SU-DHL-6 (cell line): ENCODE data around the gene TNKS1BP1.

Experiments
- H2AFZ ChIP-seq: fragments of 200-600 bp; sonication (generic); 2 replicates; pipeline ENCODE4 v1.6.1; 2014; ENCODE audit warnings: low read depth, mild to moderate bottlenecking, moderate library complexity, mixed read lengths, antibody characterized with exemption, low read length; ENCODE audit not compliant: severe bottlenecking
- H3F3A ChIP-seq: fragments of 200-600 bp; shearing (Covaris generic); 2 replicates; pipeline ENCODE4 v1.6.0; 2016; ENCODE audit warnings: antibody characterized with exemption, mild to moderate bottlenecking; ENCODE audit not compliant: insufficient read depth
- H3K27ac ChIP-seq: fragments of 200-600 bp; sonication (generic); 2 replicates; pipeline ENCODE4 v1.5.1; 2016; ENCODE audit warnings: low read depth, mild to moderate bottlenecking, low read length, moderate library complexity, mixed read lengths
- H3K27me3 ChIP-seq: fragments of 200-600 bp; sonication (generic), shearing (Covaris generic); 2 replicates; pipeline ENCODE4 v1.6.0; 2014; ENCODE audit warnings: mild to moderate bottlenecking, low read length
- H3K36me3 ChIP-seq: fragments of 200-600 bp; sonication (generic); 2 replicates; pipeline ENCODE4 v1.6.1; 2014; ENCODE audit warnings: mild to moderate bottlenecking, low read length, mixed read lengths
- H3K4me2 ChIP-seq: fragments of 300-600, 200-600 bp; shearing (Covaris generic), sonication (generic); 2 replicates; pipeline ENCODE4 v1.6.0; 2014; ENCODE audit warnings: low read length, low read depth, mild to moderate bottlenecking; ENCODE audit not compliant: poor library complexity, severe bottlenecking
- H3K4me3 ChIP-seq: fragments of 200-600 bp; sonication (generic); 2 replicates; pipeline ENCODE4 v1.5.1; 2014; ENCODE audit warnings: antibody characterized with exemption, low read length, mild to moderate bottlenecking, mixed read lengths; ENCODE audit not compliant: insufficient read depth, poor library complexity, severe bottlenecking
- H3K79me2 ChIP-seq: fragments of 200-600 bp; sonication (generic); 2 replicates; pipeline ENCODE4 v1.6.1; 2014; ENCODE audit warnings: mild to moderate bottlenecking, low read length, moderate library complexity; ENCODE audit not compliant: insufficient read depth
- H3K9ac ChIP-seq: fragments of 200-600 bp; sonication (generic); 2 replicates; pipeline ENCODE4 v1.7.0; 2014; ENCODE audit warnings: mild to moderate bottlenecking, low read length
- H3K9me2 ChIP-seq: fragments of 200-600 bp; sonication (generic); replicated peaks from 2 replicates; pipeline ENCODE4 v1.6.1; 2014; ENCODE audit warnings: low read length; ENCODE audit not compliant: insufficient read depth
- H3K9me3 ChIP-seq: fragments of 200-600 bp; sonication (generic); 2 replicates; pipeline ENCODE4 v1.6.1; 2014; ENCODE audit warnings: low read length, mixed read lengths; ENCODE audit not compliant: insufficient read depth
- H4K20me1 ChIP-seq: fragments of 200-600 bp; sonication (generic); 2 replicates; pipeline ENCODE4 v1.6.1; 2014; ENCODE audit warnings: low read depth, mild to moderate bottlenecking, antibody characterized with exemption, low read length, moderate library complexity, mixed read lengths
- CTCF ChIP-seq: fragments of 200-600 bp; sonication (generic); IDR thresholded peaks from one replicate; pipeline ENCODE4 v1.5.1; 2017; ENCODE audit warnings: antibody characterized with exemption, mild to moderate bottlenecking, low read length, moderate library complexity; ENCODE audit not compliant: insufficient read depth, poor library complexity, severe bottlenecking
- EZH2phosphoT487 ChIP-seq: fragments of 200-600 bp; sonication (generic), shearing (Covaris generic); conservative IDR thresholded peaks from 2 replicates; pipeline ENCODE4 v1.6.1; 2018; ENCODE audit warnings: mild to moderate bottlenecking, antibody characterized with exemption, low read length, moderate library complexity, mixed read lengths

Gene TNKS1BP1

GRCh38 chr11:57323855-57324153 is 948 bp downstream of the TNKS1BP1 start:
- no peak overlapping the region for H3K27ac ChIP-seq
- peak overlapping the region; percentile 61 for H3K4me2 ChIP-seq
- no peaks in the 10 kb centered on the region for H3K9me2 ChIP-seq
- no peak overlapping the region for H2AFZ ChIP-seq
- H3K4me3 ChIP-seq = peak overlapping the region; percentile 38
- TF ChIP-seq EZH2phosphoT487 = no peak
- H3K79me2 ChIP-seq = no peaks in the 10 kb centered on the region
- no peaks in the 10 kb centered on the region for H3K9me3 ChIP-seq
- peak overlapping the region; percentile 53; the same call in 1 of the 2 replicates for H3K9ac ChIP-seq
- no peaks in the 10 kb centered on the region for H3K27me3 ChIP-seq
- peaks cover 7% of the 10 kb centered on the region; the same call in 1 of the 2 replicates for H3K36me3 ChIP-seq
- no peaks in the 10 kb centered on the region for H4K20me1 ChIP-seq
- peaks cover 16% of the 10 kb centered on the region for H3F3A ChIP-seq

- no peaks in the 10 kb centered on the region for H3K79me2 ChIP-seq
- H3F3A ChIP-seq = peaks cover 16% of the 10 kb centered on the region
- H3K4me2 ChIP-seq = peak overlapping the region; percentile 61
- no peaks in the 10 kb centered on the region for H3K9me3 ChIP-seq
- H2AFZ ChIP-seq = no peak overlapping the region
- H3K27me3 ChIP-seq = no peaks in the 10 kb centered on the region
- H3K9me2 ChIP-seq = no peaks in the 10 kb centered on the region
- no peaks in the 10 kb centered on the region for H4K20me1 ChIP-seq
- H3K27ac ChIP-seq = no peak overlapping the region
- H3K9ac ChIP-seq = no peak overlapping the region
- no peak for TF ChIP-seq CTCF
- TF ChIP-seq EZH2phosphoT487 = no peak
- H3K36me3 ChIP-seq = peaks cover 7% of the 10 kb centered on the region; the same call in 1 of the 2 replicates
- no peak overlapping the region for H3K4me3 ChIP-seq
Measured at GRCh38 chr11:57323167-57323854, 1.4 kb downstream of the TNKS1BP1 start.

- no peak overlapping the region for H3K4me2 ChIP-seq
- no peaks in the 10 kb centered on the region for H3K9me3 ChIP-seq
- H3K9ac ChIP-seq = no peak overlapping the region
- no peaks in the 10 kb centered on the region for H3K79me2 ChIP-seq
- no peak overlapping the region for H3K4me3 ChIP-seq
- no peak overlapping the region for H3K27ac ChIP-seq
- H3K27me3 ChIP-seq = no peaks in the 10 kb centered on the region
- peaks cover 7% of the 10 kb centered on the region; the same call in 1 of the 2 replicates for H3K36me3 ChIP-seq
- no peaks in the 10 kb centered on the region for H4K20me1 ChIP-seq
- H3F3A ChIP-seq = peaks cover 16% of the 10 kb centered on the region
- TF ChIP-seq EZH2phosphoT487 (no peak), CTCF (no peak)
- H3K9me2 ChIP-seq = no peaks in the 10 kb centered on the region
- no peak overlapping the region for H2AFZ ChIP-seq
Measured at GRCh38 chr11:57322256-57323166, 2.2 kb downstream of the TNKS1BP1 start.
